Testis (tissue), 5 donors: ENCODE data around the gene ALKBH7. TPM values are rescaled to one million over a fixed set of nuclear protein-coding genes. Genes with fewer than 3 reads are reported as not detected.

Experiments used
- DNase-seq: peaks from one replicate; pipeline ENCODE4 v3.0.0-alpha.2; 2019
- H3K27ac ChIP-seq, 2 donors: fragments of 200-600 bp; sonication (generic); one replicate each; pipeline ENCODE4 v1.5.1; 2019
- H3K27me3 ChIP-seq: fragments of 200-600 bp; sonication (generic); one replicate; pipeline ENCODE4 v1.5.1; 2019
- H3K36me3 ChIP-seq: fragments of 200-600 bp; sonication (generic); one replicate; pipeline ENCODE4 v1.5.1; 2017; ENCODE audit warnings: low read depth; ENCODE audit errors: missing control alignments
- H3K4me1 ChIP-seq: fragments of 200-600 bp; sonication (generic); one replicate; pipeline ENCODE4 v1.5.1; 2019
- H3K4me3 ChIP-seq, 2 donors: fragments of 200-600 bp; sonication (generic); one replicate each; pipeline ENCODE4 v1.5.1; 2017 to 2019
- H3K9me3 ChIP-seq: fragments of 200-600 bp; sonication (generic); one replicate; pipeline ENCODE4 v1.5.1; 2017
- POLR2A ChIP-seq: fragments of 450-650 bp; IDR thresholded peaks from one replicate; pipeline ENCODE4 v1.6.1; 2017; ENCODE audit warnings: antibody characterized with exemption, mild to moderate bottlenecking, moderate library complexity
- WGBS, 2 donors: methylation state at CpG; one replicate each; pipeline ENCODE4 v1.1.5; 2018; 5-methylcytosine and 5-hydroxymethylcytosine counted together
- intact Hi-C: fragments of 100-400 bp; cut with DNase I; formaldehyde crosslinking; loops from one replicate; pipeline ENCODE4 v1.15.1; 2023; ENCODE audit warnings: low total_unique reads
- long read RNA-seq, 2 donors: transcript quantifications; one replicate each; lab custom pipeline, GENCODE V29; 2026
- polyA plus RNA-seq: library from polyadenylated mRNA; stranded (reverse); fragments of 350-450 nt; fragmentation: Illumina TruSeq; extraction: RNeasy Lipid Tissue Mini Kit (QIAGEN cat#74804); gene quantifications from one replicate; pipeline ENCODE4 v1.2.3, GENCODE V29; 2014; ENCODE audit warnings: low read depth, low replicate concordance; ENCODE audit not compliant: insufficient read depth
- total RNA-seq, 2 donors: library from RNA; depleted of rRNA; stranded (reverse); fragments of >200 nt; gene quantifications; one replicate each; pipeline ENCODE4 v1.2.3, GENCODE V29; 2016
- TF ChIP-seq, protein P1 (sequence below), 3 experiments: fragments of 450-650 bp in 2 of 3; fragments of 200-600 bp in 1 of 3; sonication (generic) in 1 of 3; IDR thresholded peaks; one replicate each; pipeline ENCODE4 v1.5.1; 2016 to 2019; ENCODE audit warnings: antibody characterized with exemption in 3 of 3, mild to moderate bottlenecking in 2 of 3, moderate library complexity in 1 of 3

The ALKBH7 gene, protein sequence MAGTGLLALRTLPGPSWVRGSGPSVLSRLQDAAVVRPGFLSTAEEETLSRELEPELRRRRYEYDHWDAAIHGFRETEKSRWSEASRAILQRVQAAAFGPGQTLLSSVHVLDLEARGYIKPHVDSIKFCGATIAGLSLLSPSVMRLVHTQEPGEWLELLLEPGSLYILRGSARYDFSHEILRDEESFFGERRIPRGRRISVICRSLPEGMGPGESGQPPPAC
- total RNA-seq (100 to 1,000 TPM; 243 to 524 TPM), polyA plus RNA-seq (608 TPM)
- long read RNA-seq, donor 1, transcript ALKBH7-201 (4 exons, 1,332 nt): major isoform, 83 of 97 reads
- long read RNA-seq, donor 1, partial matches to known transcripts: 10 of 97 reads
- long read RNA-seq, donor 1, other reads (novel, unspliced or antisense): 0 of 97 reads
- long read RNA-seq, donor 2, transcript ALKBH7-201 (4 exons, 1,332 nt): major isoform, 60 of 76 reads
- long read RNA-seq, donor 2, partial matches to known transcripts: 10 of 76 reads
- long read RNA-seq, donor 2, other reads (novel, unspliced or antisense): 0 of 76 reads

DNA sequence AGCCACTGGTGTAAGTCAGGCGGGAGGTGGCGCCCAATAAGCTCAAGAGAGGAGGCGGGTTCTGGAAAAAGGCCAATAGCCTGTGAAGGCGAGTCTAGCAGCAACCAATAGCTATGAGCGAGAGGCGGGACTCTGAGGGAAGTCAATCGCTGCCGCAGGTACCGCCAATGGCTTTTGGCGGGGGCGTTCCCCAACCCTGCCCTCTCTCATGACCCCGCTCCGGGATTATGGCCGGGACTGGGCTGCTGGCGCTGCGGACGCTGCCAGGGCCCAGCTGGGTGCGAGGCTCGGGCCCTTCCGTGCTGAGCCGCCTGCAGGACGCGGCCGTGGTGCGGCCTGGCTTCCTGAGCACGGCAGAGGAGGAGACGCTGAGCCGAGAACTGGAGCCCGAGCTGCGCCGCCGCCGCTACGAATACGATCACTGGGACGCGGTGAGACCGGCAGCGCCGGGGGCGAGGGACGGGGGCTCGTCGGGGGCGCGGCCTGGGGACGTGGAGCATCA lies at the start of gene ALKBH7:
TSS of gene ALKBH7 (plus strand) at position 201 of the 502 bp plus-strand sequence. CDS start at position 228, 27 bp downstream.
- H3K27ac ChIP-seq: peak within 1 kb of the TSS; percentile 95 to 99
- intact Hi-C loops: no loop called here

DNA sequence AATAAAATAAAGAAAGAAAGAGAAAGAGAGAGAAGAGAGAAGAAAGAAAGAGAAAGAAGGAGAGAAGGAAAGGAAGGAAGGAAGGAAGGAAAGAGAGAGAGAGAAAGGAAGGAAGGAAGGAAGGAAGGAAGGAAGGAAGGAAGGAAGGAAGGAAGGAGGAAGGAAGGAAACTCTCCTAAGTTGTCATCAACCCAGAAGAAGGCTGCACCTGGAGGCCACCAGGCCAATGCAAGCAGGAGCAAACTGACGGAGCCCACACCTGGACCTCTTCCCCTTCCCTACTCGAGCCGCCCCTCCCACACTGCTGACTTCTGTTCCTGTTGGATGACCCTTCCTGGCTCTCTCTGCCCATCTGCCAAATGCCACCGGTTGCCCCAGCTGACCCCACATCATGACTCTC lies 47.8 kb upstream of the ALKBH7 start:
- TF ChIP-seq, protein P1, sequence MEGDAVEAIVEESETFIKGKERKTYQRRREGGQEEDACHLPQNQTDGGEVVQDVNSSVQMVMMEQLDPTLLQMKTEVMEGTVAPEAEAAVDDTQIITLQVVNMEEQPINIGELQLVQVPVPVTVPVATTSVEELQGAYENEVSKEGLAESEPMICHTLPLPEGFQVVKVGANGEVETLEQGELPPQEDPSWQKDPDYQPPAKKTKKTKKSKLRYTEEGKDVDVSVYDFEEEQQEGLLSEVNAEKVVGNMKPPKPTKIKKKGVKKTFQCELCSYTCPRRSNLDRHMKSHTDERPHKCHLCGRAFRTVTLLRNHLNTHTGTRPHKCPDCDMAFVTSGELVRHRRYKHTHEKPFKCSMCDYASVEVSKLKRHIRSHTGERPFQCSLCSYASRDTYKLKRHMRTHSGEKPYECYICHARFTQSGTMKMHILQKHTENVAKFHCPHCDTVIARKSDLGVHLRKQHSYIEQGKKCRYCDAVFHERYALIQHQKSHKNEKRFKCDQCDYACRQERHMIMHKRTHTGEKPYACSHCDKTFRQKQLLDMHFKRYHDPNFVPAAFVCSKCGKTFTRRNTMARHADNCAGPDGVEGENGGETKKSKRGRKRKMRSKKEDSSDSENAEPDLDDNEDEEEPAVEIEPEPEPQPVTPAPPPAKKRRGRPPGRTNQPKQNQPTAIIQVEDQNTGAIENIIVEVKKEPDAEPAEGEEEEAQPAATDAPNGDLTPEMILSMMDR (IDR thresholded peaks at IDR 0.05): no peak
- TF ChIP-seq POLR2A: no peak
- no peaks in the 10 kb centered on the region for H3K27me3 ChIP-seq
- intact Hi-C loops: no loop called here
- no peak overlapping the region for H3K4me3 ChIP-seq
- no peaks in the 10 kb centered on the region for H3K4me1 ChIP-seq
- no peak overlapping the region for H3K27ac ChIP-seq
- no peaks in the 10 kb centered on the region for H3K36me3 ChIP-seq
- H3K9me3 ChIP-seq: no peaks in the 10 kb centered on the region
- WGBS, 2 donors: 63 to 65% methylated on average over 4 of the region's 4 CpGs
- DNase-seq: no peak

More for the DNA sequence above, at the start of gene ALKBH7:
- H3K36me3 ChIP-seq: no peaks in the 10 kb centered on the region
- H3K27me3 ChIP-seq: no peaks in the 10 kb centered on the region
- H3K9me3 ChIP-seq: no peaks in the 10 kb centered on the region
- TF ChIP-seq, protein P1 (IDR thresholded peaks at IDR 0.05): peak in 1 of 3 experiments; percentile 1
- no peak for TF ChIP-seq POLR2A
- peak within 1 kb of the TSS; percentile 85 to 97 for H3K4me3 ChIP-seq
- peaks cover 8% of the 10 kb centered on the region for H3K4me1 ChIP-seq
- DNase-seq: peak; percentile 100
- WGBS, 2 donors: 0 to 1% methylated on average over 33 to 40 of the region's 47 CpGs

DNA sequence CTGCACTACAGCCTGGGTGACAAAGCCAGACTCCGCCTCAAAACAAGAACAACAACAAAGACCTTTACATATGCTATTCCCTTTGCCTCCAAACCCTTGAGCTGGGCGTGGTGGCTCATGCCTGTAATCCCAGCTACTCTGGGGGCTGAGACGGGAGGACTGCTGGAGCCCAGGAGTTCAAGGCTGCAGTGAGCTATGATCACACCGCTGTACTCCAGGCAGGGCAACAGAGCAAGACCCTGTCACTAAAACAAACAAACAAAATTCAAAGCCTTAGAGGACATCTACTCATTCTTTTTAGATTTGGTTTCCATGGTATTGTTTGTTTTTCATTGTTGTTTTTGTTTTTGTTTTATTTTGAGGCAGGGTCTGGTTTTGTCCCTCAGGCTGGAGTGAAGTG lies 47.0 kb upstream of the ALKBH7 start:
- no peaks in the 10 kb centered on the region for H3K4me1 ChIP-seq
- H3K27me3 ChIP-seq: no peaks in the 10 kb centered on the region
- H3K36me3 ChIP-seq: no peaks in the 10 kb centered on the region
- no peaks in the 10 kb centered on the region for H3K9me3 ChIP-seq
- TF ChIP-seq, protein P1 (IDR thresholded peaks at IDR 0.05): no peak
- intact Hi-C loops: no loop called here
- 74 to 84% methylated on average over 4 of the region's 4 CpGs for WGBS, 2 donors
- H3K4me3 ChIP-seq: no peak overlapping the region
- DNase-seq: no peak
- H3K27ac ChIP-seq: no peak overlapping the region

DNA sequence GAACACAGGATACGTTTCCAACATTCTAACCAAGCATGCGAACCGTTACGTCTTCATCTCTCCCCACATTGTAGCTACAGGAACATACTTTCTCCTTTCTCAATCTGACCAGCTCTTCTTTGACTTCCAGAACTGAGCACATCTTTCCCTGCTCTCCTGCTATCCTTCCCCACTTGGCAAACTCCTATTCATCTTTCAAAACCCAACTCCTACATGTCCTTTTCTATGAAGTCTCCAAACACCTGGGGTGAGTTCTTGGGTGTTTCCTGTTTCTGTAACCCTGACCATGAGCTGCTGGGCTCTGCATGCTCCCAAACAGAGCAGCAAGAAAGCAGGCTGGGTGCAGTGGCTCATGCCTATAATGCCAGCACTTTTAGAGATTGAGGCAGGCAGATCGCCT lies 45.8 kb upstream of the ALKBH7 start:
- Histone ChIP-seq H3K27me3 (no peaks in the 10 kb centered on the region), H3K9me3 (no peaks in the 10 kb centered on the region), H3K4me1 (no peaks in the 10 kb centered on the region), H3K27ac (no peak overlapping the region), H3K36me3 (no peaks in the 10 kb centered on the region), H3K4me3 (no peak overlapping the region)
- TF ChIP-seq, protein P1 (IDR thresholded peaks at IDR 0.05): no peak
- no peak for TF ChIP-seq POLR2A
- no peak for DNase-seq
- intact Hi-C loops: no loop called here
- WGBS, 2 donors: 86 to 89% methylated on average over 5 of the region's 5 CpGs
